Lower leg skin (tissue), 3 donors: ENCODE results near the gene RBFA.

Experiments used
- CTCF ChIP-seq, 3 donors: fragments of 450-650 bp; IDR thresholded peaks; one replicate each; pipeline ENCODE4 v1.5.1; 2016; ENCODE audit warnings: antibody characterized with exemption in 3 of 3, mild to moderate bottlenecking in 3 of 3, moderate library complexity in 2 of 3
- POLR2A ChIP-seq, 2 donors: fragments of 450-650 bp; IDR thresholded peaks; one replicate each; pipeline ENCODE4 v1.6.1; 2016 to 2017; ENCODE audit warnings: antibody characterized with exemption in 2 of 2, mild to moderate bottlenecking in 1 of 2, moderate library complexity in 1 of 2

GRCh38 chr18:80044072-80044471, 9.8 kb downstream of the RBFA start:
- TF ChIP-seq CTCF (IDR thresholded peaks at IDR 0.05) = no peak
- TF ChIP-seq POLR2A (IDR thresholded peaks at IDR 0.05) = no peak
